MCF 10A (cell line): ENCODE results near the gene EP400. TPM values are rescaled to one million over a fixed set of nuclear protein-coding genes. Genes with fewer than 3 reads are reported as not detected.

Experiments used
- BruUV-seq: library from RNA; stranded (reverse); fragments of 400-500 nt; replicated peaks from 2 replicates; lab custom pipeline; 2021; lab: Mats Ljungman, UMichigan
- CTCF ChIA-PET: fragments of 300-600 bp; sonication (Branson Sonifier 250); formaldehyde crosslinking; extraction: SDS; loops from one replicate; lab custom pipeline; 2021; ENCODE audit warnings: antibody characterized with exemption, inconsistent platforms; lab: Yijun Ruan, JAX
- POLR2A ChIA-PET: fragments of 300-600, 350-650 bp; sonication (Branson Sonifier 250); formaldehyde crosslinking; extraction: SDS; loops from one replicate; lab custom pipeline; 2020; ENCODE audit warnings: antibody characterized with exemption, inconsistent platforms; lab: Yijun Ruan, JAX
- DNase-seq: peaks from one replicate; pipeline ENCODE4 v3.0.0-alpha.2; 2018; ENCODE audit not compliant: unreplicated experiment
- H3K27ac Mint-ChIP-seq: one replicate; pipeline ENCODE4 v1.8.0; 2022; ENCODE audit warnings: mild to moderate bottlenecking, low read depth, mixed read lengths; ENCODE audit not compliant: unreplicated experiment
- H3K27me3 Mint-ChIP-seq: one replicate; pipeline ENCODE4 v1.8.0; 2022; ENCODE audit warnings: mixed read lengths; ENCODE audit not compliant: insufficient read depth, unreplicated experiment
- H3K36me3 Mint-ChIP-seq: one replicate; pipeline ENCODE4 v1.8.0; 2022; ENCODE audit warnings: mild to moderate bottlenecking, moderate library complexity, mixed read lengths; ENCODE audit not compliant: insufficient read depth, unreplicated experiment
- H3K4me1 Mint-ChIP-seq: one replicate; pipeline ENCODE4 v1.8.0; 2022; ENCODE audit warnings: mixed read lengths; ENCODE audit not compliant: insufficient read depth, unreplicated experiment
- H3K4me3 Mint-ChIP-seq: one replicate; pipeline ENCODE4 v1.8.0; 2022; ENCODE audit warnings: mild to moderate bottlenecking, moderate library complexity, mixed read lengths; ENCODE audit not compliant: unreplicated experiment
- H3K9me3 Mint-ChIP-seq: one replicate; pipeline ENCODE4 v1.8.0; 2022; ENCODE audit warnings: mixed read lengths; ENCODE audit not compliant: unreplicated experiment
- intact Hi-C: fragments of 100-400 bp; cut with micrococcal nuclease; formaldehyde crosslinking; loops from 2 replicates; pipeline ENCODE4 v1.14.1; 2022
- total RNA-seq: library from RNA; stranded (reverse); gene quantifications from 2 replicates; pipeline ENCODE4 v1.2.3, GENCODE V29; 2022
- TF ChIP-seq, protein P1 (sequence below): fragments of 200-600 bp; IDR thresholded peaks from one replicate; pipeline ENCODE4 v1.8.0; 2022; ENCODE audit warnings: antibody characterized with exemption, mild to moderate bottlenecking; ENCODE audit not compliant: unreplicated experiment

The EP400 gene
- total RNA-seq, 1 experiment from 2014 or later, result 52.4 TPM

DNA sequence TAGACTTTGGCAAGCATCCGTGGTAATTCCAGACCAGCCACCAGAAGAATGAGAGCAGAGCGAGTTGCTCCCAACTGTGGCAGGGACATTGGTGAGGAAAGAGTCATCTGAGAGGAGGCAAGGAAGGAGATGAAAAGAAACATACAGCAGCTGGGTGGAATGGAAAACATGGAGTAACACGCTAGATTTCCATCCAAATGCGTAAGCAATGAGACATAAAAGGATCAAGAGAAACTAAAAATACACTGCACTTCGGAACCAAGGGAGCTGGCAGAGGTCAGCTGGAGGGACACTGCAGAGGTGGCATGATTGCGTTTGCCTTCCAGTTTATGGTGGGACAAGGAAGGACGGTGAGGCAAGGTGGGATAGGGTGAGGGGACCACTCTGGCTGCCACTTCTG lies 111.5 kb downstream of the EP400 start:
- no peaks in the 10 kb centered on the region for H3K9me3 Mint-ChIP-seq
- ChIA-PET CTCF (interaction anchor here (0.7 to 1.2 kb wide), 2 partner anchors 13 to 501 kb away, joined by 3 to 4 read pairs; no protein-coding TSS in a partner anchor), POLR2A (no interaction called here)
- TF ChIP-seq, protein P1, sequence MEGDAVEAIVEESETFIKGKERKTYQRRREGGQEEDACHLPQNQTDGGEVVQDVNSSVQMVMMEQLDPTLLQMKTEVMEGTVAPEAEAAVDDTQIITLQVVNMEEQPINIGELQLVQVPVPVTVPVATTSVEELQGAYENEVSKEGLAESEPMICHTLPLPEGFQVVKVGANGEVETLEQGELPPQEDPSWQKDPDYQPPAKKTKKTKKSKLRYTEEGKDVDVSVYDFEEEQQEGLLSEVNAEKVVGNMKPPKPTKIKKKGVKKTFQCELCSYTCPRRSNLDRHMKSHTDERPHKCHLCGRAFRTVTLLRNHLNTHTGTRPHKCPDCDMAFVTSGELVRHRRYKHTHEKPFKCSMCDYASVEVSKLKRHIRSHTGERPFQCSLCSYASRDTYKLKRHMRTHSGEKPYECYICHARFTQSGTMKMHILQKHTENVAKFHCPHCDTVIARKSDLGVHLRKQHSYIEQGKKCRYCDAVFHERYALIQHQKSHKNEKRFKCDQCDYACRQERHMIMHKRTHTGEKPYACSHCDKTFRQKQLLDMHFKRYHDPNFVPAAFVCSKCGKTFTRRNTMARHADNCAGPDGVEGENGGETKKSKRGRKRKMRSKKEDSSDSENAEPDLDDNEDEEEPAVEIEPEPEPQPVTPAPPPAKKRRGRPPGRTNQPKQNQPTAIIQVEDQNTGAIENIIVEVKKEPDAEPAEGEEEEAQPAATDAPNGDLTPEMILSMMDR, result no peak
- H3K36me3 Mint-ChIP-seq, result peaks cover 84% of the 10 kb centered on the region
- intact Hi-C loops, result no loop called here
- DNase-seq, result no peak
- H3K27ac Mint-ChIP-seq, result no peak overlapping the region
- no peaks in the 10 kb centered on the region for H3K4me1 Mint-ChIP-seq
- H3K27me3 Mint-ChIP-seq, result no peaks in the 10 kb centered on the region
- no peak overlapping the region for H3K4me3 Mint-ChIP-seq
- no TSS peak for BruUV-seq

DNA sequence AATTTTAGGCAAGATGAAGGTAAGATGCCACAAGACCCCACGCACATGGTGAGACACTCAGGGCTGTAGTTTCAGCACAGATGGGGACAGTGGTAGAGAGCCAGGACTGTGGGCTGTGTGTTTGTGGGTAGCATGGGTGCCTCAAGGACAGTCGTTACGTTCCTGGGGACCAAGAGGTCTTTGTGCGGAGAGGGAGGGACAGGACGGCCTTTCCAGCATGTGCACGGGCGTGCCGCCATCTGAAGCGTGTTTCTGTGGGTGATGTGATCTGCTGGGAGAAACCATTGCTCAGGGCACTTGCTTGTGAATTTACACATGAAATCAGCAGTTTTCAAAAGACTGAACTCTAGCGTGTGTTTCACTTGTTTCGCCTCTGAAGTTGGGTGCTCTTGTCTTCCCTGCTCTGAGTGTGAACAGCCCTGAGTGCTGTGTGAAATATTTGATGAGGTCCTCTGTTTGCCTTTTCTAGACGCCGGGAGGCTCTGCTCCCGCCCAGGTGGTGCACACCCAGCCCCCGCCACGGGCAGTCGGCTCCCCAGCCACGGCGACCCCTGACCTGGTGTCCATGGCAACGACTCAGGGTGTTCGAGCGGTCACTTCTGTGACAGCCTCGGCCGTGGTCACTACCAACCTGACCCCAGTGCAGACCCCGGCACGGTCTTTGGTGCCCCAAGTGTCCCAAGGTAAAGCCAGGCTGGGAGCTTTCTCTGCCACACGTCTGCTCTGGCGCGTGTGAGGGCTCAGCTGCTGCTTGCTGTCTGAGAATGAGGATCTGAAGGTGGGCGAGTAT lies 112.1 kb downstream of the EP400 start:
- POLR2A ChIA-PET, result interaction anchor here (0.8 to 1.3 kb wide), 2 partner anchors 21 to 332 kb away, joined by 3 to 5 read pairs; no protein-coding TSS in a partner anchor

DNA sequence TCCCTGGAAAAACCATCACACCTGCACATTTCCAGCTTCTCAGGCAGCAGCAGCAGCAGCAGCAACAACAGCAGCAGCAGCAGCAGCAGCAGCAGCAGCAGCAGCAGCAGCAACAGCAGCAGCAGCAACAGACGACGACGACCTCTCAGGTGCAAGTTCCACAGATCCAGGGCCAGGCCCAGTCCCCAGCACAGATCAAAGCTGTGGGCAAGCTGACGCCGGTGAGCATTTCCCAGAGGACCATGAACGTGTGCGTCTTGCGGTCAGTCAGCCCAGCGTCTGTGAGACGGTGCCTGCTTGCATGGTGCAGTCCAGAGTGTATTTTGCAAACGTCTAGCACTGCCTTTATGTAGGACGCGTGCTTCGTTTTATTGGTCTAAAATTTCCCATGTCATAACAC lies 112.7 kb downstream of the EP400 start:
- ChIA-PET CTCF (no interaction called here), POLR2A (interaction anchor here (0.6 to 1.3 kb wide), 3 partner anchors 21 to 333 kb away, joined by 3 to 5 read pairs (median 3); no protein-coding TSS in a partner anchor)
- Mint-ChIP-seq H3K36me3 (peaks cover 81% of the 10 kb centered on the region), H3K27ac (no peak overlapping the region), H3K27me3 (no peaks in the 10 kb centered on the region), H3K4me1 (no peaks in the 10 kb centered on the region), H3K4me3 (no peak overlapping the region), H3K9me3 (no peaks in the 10 kb centered on the region)
- DNase-seq, result no peak
- no TSS peak for BruUV-seq
- TF ChIP-seq, protein P1, result no peak
- intact Hi-C loops, result no loop called here

More for the DNA sequence above, 112.1 kb downstream of the EP400 start:
- TF ChIP-seq, protein P1, result no peak
- Mint-ChIP-seq H3K36me3 (peaks cover 84% of the 10 kb centered on the region), H3K4me3 (no peak overlapping the region), H3K9me3 (no peaks in the 10 kb centered on the region), H3K27me3 (no peaks in the 10 kb centered on the region), H3K27ac (no peak overlapping the region), H3K4me1 (no peaks in the 10 kb centered on the region)
- intact Hi-C loops, result no loop called here
- CTCF ChIA-PET, result interaction anchor here (0.6 to 1.2 kb wide), 2 partner anchors 13 to 577 kb away, joined by 3 read pairs; no protein-coding TSS in a partner anchor
- DNase-seq, result no peak
- BruUV-seq, result no TSS peak

GRCh38 chr12:132063491-132063890 lies 113.7 kb downstream of the EP400 start:
- no peaks in the 10 kb centered on the region for H3K9me3 Mint-ChIP-seq
- CTCF ChIA-PET, result interaction anchor here (0.6 kb wide), 1 partner anchor 945 kb away, joined by 3 read pairs; no protein-coding TSS in a partner anchor
- POLR2A ChIA-PET, result interaction anchor here (1.3 kb wide), 1 partner anchor 20 kb away, joined by 3 read pairs; no protein-coding TSS in a partner anchor
- H3K36me3 Mint-ChIP-seq, result peaks cover 82% of the 10 kb centered on the region
- H3K4me1 Mint-ChIP-seq, result no peaks in the 10 kb centered on the region
- H3K27ac Mint-ChIP-seq, result no peak overlapping the region
- no peaks in the 10 kb centered on the region for H3K27me3 Mint-ChIP-seq
- no peak overlapping the region for H3K4me3 Mint-ChIP-seq
- no peak for DNase-seq
- BruUV-seq, result no TSS peak
- intact Hi-C loops, result no loop called here
- TF ChIP-seq, protein P1, result no peak
